ENCODE results near the gene EMP3.
"Not testable (repeated sequence)": the region's sequence is repeated elsewhere in the genome, so short reads cannot be mapped to it uniquely, and the experiment has no call there.

The EMP3 gene

DNA sequence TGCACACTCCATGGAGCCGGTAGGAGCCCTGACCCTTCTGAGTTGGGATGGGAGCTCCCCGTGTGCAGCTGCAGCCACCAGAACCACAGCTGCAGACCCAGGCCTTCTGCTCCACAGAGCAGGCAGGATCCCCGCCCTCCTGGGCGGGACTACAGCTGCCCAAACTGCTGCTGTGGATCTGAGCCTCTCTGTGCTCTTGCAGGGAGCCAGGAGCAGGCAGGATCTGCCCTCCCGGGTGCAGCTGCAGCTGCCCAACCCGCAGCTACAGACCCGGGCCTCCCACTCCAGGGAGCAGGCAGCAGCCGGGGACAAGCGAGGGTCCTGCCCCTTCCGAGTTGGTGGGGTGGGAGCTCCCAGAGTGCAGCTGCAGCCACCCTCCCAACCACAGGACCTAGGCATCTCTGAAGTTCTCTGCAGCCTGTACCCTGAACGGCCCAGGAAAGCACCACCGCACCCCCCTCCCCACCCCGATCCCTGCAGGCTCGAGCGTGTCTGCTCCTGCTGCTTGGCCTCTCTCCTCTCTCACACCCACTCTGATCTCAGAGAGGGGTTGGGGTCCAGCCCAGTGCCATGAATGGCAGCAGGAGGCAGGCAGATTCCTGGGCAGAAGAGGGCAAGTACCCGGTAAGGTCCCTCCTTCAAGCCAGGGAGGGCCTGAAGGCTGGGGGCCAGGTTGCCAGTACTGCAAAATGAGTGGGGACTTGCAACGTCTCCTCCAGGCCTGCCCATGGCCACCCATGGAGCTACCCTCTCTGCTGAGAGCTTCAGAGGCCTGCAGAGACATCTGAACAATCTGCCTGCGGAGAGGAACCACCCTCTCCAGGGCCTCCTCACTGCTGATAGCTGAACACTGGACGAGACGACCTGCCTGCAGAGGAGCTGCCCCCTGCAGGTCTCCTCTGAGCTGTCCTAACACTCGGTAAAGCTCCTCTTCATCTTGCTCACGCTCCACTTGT lies 16.4 kb upstream of the EMP3 start:
- no peak overlapping the region for H3K4me3 ChIP-seq (replicated peaks; ENCODE audit: low read depth, low read length)
- TF ChIP-seq, protein P1, sequence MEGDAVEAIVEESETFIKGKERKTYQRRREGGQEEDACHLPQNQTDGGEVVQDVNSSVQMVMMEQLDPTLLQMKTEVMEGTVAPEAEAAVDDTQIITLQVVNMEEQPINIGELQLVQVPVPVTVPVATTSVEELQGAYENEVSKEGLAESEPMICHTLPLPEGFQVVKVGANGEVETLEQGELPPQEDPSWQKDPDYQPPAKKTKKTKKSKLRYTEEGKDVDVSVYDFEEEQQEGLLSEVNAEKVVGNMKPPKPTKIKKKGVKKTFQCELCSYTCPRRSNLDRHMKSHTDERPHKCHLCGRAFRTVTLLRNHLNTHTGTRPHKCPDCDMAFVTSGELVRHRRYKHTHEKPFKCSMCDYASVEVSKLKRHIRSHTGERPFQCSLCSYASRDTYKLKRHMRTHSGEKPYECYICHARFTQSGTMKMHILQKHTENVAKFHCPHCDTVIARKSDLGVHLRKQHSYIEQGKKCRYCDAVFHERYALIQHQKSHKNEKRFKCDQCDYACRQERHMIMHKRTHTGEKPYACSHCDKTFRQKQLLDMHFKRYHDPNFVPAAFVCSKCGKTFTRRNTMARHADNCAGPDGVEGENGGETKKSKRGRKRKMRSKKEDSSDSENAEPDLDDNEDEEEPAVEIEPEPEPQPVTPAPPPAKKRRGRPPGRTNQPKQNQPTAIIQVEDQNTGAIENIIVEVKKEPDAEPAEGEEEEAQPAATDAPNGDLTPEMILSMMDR (IDR thresholded peaks at IDR 0.05; ENCODE audit: insufficient read depth, low read length, poor library complexity, severe bottlenecking), result peak; percentile 33

DNA sequence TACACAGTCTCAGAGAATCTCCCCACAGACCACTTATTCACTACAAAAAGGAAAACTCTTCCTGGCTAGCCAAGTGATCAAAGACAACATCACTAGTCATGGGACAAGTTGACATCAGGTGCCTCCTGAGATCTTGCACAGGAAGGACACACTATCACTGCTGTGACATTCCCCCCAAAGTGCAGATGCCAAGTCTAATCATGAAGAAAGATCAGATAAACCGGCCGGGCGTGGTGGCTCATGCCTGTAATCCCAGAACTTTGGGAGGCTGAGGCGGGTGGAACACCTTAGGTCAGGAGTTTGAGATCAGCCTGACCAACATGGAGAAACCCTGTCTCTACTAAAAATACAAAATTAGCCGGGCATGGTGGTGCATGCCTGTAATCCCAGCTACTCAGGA lies 15.6 kb upstream of the EMP3 start:
- DNase-seq (ENCODE audit: extremely low read depth, insufficient read length); H3K4me3 ChIP-seq (replicated peaks; ENCODE audit: low read depth, low read length): not testable (repeated sequence)

More for the DNA sequence above, 16.4 kb upstream of the EMP3 start:
- Histone ChIP-seq H3K36me3 (ENCODE audit: control insufficient read depth, insufficient read depth, low read length) (no peaks in the 10 kb centered on the region), H3K27me3 (replicated peaks; ENCODE audit: control insufficient read depth, insufficient read depth, low read length) (no peaks in the 10 kb centered on the region)
- DNase-seq (ENCODE audit: extremely low read depth, insufficient read length), result no peak

DNA sequence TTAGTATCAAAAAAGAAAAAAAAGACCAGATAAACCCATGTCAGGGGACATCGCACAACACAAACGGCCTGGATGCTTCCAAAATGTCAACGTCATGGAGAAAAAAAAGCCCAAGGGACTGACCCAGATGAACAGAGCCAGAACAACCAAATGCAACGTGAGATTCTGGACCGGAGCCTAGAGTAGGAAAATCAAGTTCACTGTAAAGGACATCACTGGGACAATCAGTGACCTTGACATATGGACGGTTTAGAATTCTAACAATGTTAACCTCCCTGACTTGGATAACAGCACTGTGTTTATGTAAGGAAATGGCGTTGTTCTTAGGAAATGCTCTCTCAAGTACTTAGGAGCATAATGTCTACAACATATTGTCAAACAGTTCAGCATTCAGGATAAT lies 15.1 kb upstream of the EMP3 start:
- DNase-seq (ENCODE audit: extremely low read depth, insufficient read length), result no peak
- Histone ChIP-seq H3K36me3 (ENCODE audit: control insufficient read depth, insufficient read depth, low read length) (no peaks in the 10 kb centered on the region), H3K27me3 (replicated peaks; ENCODE audit: control insufficient read depth, insufficient read depth, low read length) (no peaks in the 10 kb centered on the region), H3K4me3 (replicated peaks; ENCODE audit: low read depth, low read length) (no peak overlapping the region)
- TF ChIP-seq, protein P1 (IDR thresholded peaks at IDR 0.05; ENCODE audit: insufficient read depth, low read length, poor library complexity, severe bottlenecking), result no peak

More for the DNA sequence above, 15.6 kb upstream of the EMP3 start:
- H3K27me3 ChIP-seq (replicated peaks; ENCODE audit: control insufficient read depth, insufficient read depth, low read length); H3K36me3 ChIP-seq (ENCODE audit: control insufficient read depth, insufficient read depth, low read length): not testable (repeated sequence)

DNA sequence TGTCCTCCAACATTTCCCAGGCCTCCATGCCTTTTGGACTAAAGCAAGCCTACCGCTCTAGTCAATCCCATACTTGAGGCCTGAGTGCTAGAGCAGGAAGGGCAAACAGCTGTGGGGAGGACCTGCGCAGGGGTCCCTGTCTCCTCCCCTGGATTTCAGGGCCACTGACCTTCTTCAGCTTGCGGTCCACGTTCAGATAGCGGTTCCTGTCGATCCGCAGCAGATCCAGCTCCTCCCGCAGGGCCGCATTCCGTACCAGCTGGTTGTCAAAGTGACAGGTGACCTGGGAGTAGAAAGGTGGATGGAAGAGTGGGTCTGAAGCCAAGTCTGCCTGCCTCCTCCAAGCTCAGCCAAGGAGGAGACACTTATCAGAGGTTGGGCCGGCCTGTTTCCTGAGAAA lies 14.0 kb upstream of the EMP3 start:
- Histone ChIP-seq H3K36me3 (ENCODE audit: control insufficient read depth, insufficient read depth, low read length) (no peaks in the 10 kb centered on the region), H3K27me3 (replicated peaks; ENCODE audit: control insufficient read depth, insufficient read depth, low read length) (no peaks in the 10 kb centered on the region), H3K4me3 (replicated peaks; ENCODE audit: low read depth, low read length) (no peak overlapping the region)
- TF ChIP-seq, protein P1 (IDR thresholded peaks at IDR 0.05; ENCODE audit: insufficient read depth, low read length, poor library complexity, severe bottlenecking), result no peak
- no peak for DNase-seq (ENCODE audit: extremely low read depth, insufficient read length)

DNA sequence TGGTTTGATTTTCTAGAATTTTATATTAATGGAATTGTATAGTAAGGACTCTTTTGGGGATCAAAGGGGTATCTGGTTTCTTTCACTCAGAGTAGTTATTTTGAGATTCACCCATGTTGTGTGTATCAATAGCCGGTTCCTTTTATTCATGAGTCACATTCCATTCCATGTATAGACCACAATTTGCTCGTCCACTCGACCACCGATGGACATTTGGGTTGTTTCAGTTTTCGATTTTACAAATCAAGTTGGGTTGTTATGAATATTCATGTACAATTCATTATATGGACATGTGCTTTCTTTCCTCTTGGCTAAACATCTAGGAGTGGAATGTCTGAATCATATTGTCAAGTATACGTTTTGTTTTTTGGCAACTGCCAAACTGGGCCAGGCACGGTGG lies 9.6 kb upstream of the EMP3 start:
- Histone ChIP-seq H3K27me3 (replicated peaks; ENCODE audit: control insufficient read depth, insufficient read depth, low read length) (no peaks in the 10 kb centered on the region), H3K4me3 (replicated peaks; ENCODE audit: low read depth, low read length) (no peak overlapping the region), H3K36me3 (ENCODE audit: control insufficient read depth, insufficient read depth, low read length) (no peaks in the 10 kb centered on the region)
- no peak for DNase-seq (ENCODE audit: extremely low read depth, insufficient read length)
- TF ChIP-seq, protein P1 (IDR thresholded peaks at IDR 0.05; ENCODE audit: insufficient read depth, low read length, poor library complexity, severe bottlenecking), result no peak

DNA sequence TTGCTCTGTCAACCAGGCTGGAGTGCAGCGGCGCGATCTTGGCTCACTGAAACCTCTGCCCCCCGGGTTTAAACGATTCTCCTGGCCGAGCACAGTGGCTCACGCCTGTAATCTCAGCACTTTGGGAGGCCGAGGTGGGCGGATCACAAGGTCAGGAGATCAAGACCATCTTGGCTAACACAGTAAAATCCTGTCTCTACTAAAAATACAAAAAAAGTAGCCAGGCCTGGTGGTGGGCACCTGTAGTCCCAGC lies 7.7 kb upstream of the EMP3 start:
- not testable (repeated sequence) for H3K4me3 ChIP-seq (replicated peaks; ENCODE audit: low read depth, low read length); H3K36me3 ChIP-seq (ENCODE audit: control insufficient read depth, insufficient read depth, low read length); DNase-seq (ENCODE audit: extremely low read depth, insufficient read length); H3K27me3 ChIP-seq (replicated peaks; ENCODE audit: control insufficient read depth, insufficient read depth, low read length)

Data from GM06990 (cell line).